Nephron progenitor cell (in vitro differentiated cells): ENCODE results near the gene MLXIPL.
"Not testable (repeated sequence)": the region's sequence is repeated elsewhere in the genome, so short reads cannot be mapped to it uniquely, and the experiment has no call there.

Experiments used
- DNase-seq: peaks from one replicate; pipeline ENCODE4 v3.0.0; 2021
- H3K27ac Mint-ChIP-seq: 2 replicates; pipeline ENCODE4 v1.8.0; 2021; ENCODE audit warnings: mild to moderate bottlenecking, moderate library complexity, mixed read lengths
- H3K27me3 Mint-ChIP-seq: 2 replicates; pipeline ENCODE4 v1.8.0; 2021; ENCODE audit warnings: mild to moderate bottlenecking, low read depth, mixed read lengths; ENCODE audit not compliant: poor library complexity
- H3K36me3 Mint-ChIP-seq: 2 replicates; pipeline ENCODE4 v1.8.0; 2021; ENCODE audit warnings: low read depth, mixed read lengths
- H3K4me1 Mint-ChIP-seq: 2 replicates; pipeline ENCODE4 v1.8.0; 2021; ENCODE audit warnings: mixed read lengths
- H3K4me3 Mint-ChIP-seq: 2 replicates; pipeline ENCODE4 v1.8.0; 2021; ENCODE audit warnings: mild to moderate bottlenecking, moderate library complexity, mixed read lengths
- H3K9me3 Mint-ChIP-seq: 2 replicates; pipeline ENCODE4 v1.8.0; 2021; ENCODE audit warnings: mild to moderate bottlenecking, moderate library complexity, mixed read lengths
- CTCF ChIP-seq: fragments of 200-600 bp; sonication (generic); IDR thresholded peaks from 2 replicates; pipeline ENCODE4 v1.5.0; 2021; ENCODE audit warnings: antibody characterized with exemption

MLXIPL gene

GRCh38 chr7:73618538-73618937, 5.8 kb downstream of the MLXIPL start:
- Mint-ChIP-seq H3K27me3 (peaks cover 37% of the 10 kb centered on the region), H3K27ac (no peak overlapping the region), H3K4me3 (no peak overlapping the region), H3K9me3 (no peaks in the 10 kb centered on the region), H3K4me1 (peaks cover 35% of the 10 kb centered on the region), H3K36me3 (no peaks in the 10 kb centered on the region)
- DNase-seq: no peak
- TF ChIP-seq CTCF: no peak

- not testable (repeated sequence) for DNase-seq, H3K4me3 Mint-ChIP-seq, H3K9me3 Mint-ChIP-seq, H3K36me3 Mint-ChIP-seq, H3K27ac Mint-ChIP-seq
- H3K4me1 Mint-ChIP-seq: peaks cover 31% of the 10 kb centered on the region
- H3K27me3 Mint-ChIP-seq: peaks cover 28% of the 10 kb centered on the region
Measured at GRCh38 chr7:73617520-73617919, 6.8 kb downstream of the MLXIPL start.

- H3K4me3 Mint-ChIP-seq: no peak overlapping the region
- peaks cover 35% of the 10 kb centered on the region for H3K4me1 Mint-ChIP-seq
- DNase-seq: no peak
- H3K27me3 Mint-ChIP-seq: peaks cover 18% of the 10 kb centered on the region
- no peak for TF ChIP-seq CTCF
- H3K9me3 Mint-ChIP-seq: no peaks in the 10 kb centered on the region
- H3K36me3 Mint-ChIP-seq: no peaks in the 10 kb centered on the region
- H3K27ac Mint-ChIP-seq: no peak overlapping the region
Measured at GRCh38 chr7:73615886-73616285, 8.4 kb downstream of the MLXIPL start.

GRCh38 chr7:73614937-73615336, 9.4 kb downstream of the MLXIPL start:
- peaks cover 13% of the 10 kb centered on the region for H3K27me3 Mint-ChIP-seq
- H3K4me1 Mint-ChIP-seq: peaks cover 35% of the 10 kb centered on the region
- not testable (repeated sequence) for DNase-seq, H3K9me3 Mint-ChIP-seq, H3K27ac Mint-ChIP-seq, H3K4me3 Mint-ChIP-seq, H3K36me3 Mint-ChIP-seq

- TF ChIP-seq CTCF: no peak
- Mint-ChIP-seq H3K4me3 (no peak overlapping the region), H3K36me3 (no peaks in the 10 kb centered on the region), H3K27me3 (peaks cover 14% of the 10 kb centered on the region), H3K27ac (peak overlapping the region; percentile 68), H3K9me3 (no peaks in the 10 kb centered on the region), H3K4me1 (peaks cover 35% of the 10 kb centered on the region)
- no peak for DNase-seq
Measured at GRCh38 chr7:73613954-73614735, 10.2 kb downstream of the MLXIPL start.

- Mint-ChIP-seq H3K4me3 (no peak overlapping the region), H3K9me3 (no peaks in the 10 kb centered on the region), H3K27ac (no peak overlapping the region), H3K36me3 (no peaks in the 10 kb centered on the region), H3K27me3 (peaks cover 20% of the 10 kb centered on the region), H3K4me1 (peaks cover 28% of the 10 kb centered on the region)
- DNase-seq: no peak
- TF ChIP-seq CTCF: no peak
Measured at GRCh38 chr7:73612598-73613269, 11.6 kb downstream of the MLXIPL start.
